Prostate gland (tissue), 2 donors: Measurements from ENCODE around the gene ARHGEF26. TPM values are rescaled to one million over a fixed set of nuclear protein-coding genes. Genes with fewer than 3 reads are reported as not detected.

Experiments used
- DNase-seq: peaks from one replicate; pipeline ENCODE4 v3.0.0-alpha.2; 2019; ENCODE audit warnings: low spot score
- H3K27ac ChIP-seq, 2 donors: fragments of 200-600 bp; sonication (generic); 2 replicates each; pipeline ENCODE4 v1.5.1; 2017 to 2019
- H3K27me3 ChIP-seq: fragments of 200-600 bp; sonication (generic); replicated peaks from 2 replicates; pipeline ENCODE4 v1.5.1; 2019; ENCODE audit not compliant: insufficient read depth
- H3K36me3 ChIP-seq, 2 donors: fragments of 200-600 bp; sonication (generic); 1 replicate in 1 of 2; 2 replicates in 1 of 2; pipeline versions ENCODE4 v1.5.1 to v1.8.1; 2017 to 2019
- H3K4me1 ChIP-seq: fragments of 200-600 bp; sonication (generic); replicated peaks from 2 replicates; pipeline ENCODE4 v1.5.1; 2019
- H3K4me3 ChIP-seq, 2 donors: fragments of 200-600 bp; sonication (generic); 2 replicates each; pipeline ENCODE4 v1.5.1; 2017 to 2019
- H3K9me3 ChIP-seq: fragments of 200-600 bp; sonication (generic); 2 replicates; pipeline ENCODE4 v1.5.1; 2017
- CTCF ChIP-seq, 4 experiments: fragments of 200-600 bp in 2 of 4; fragments of 450-650 bp in 2 of 4; sonication (generic) in 2 of 4; IDR thresholded peaks; 1 replicate in 3 of 4; 2 replicates in 1 of 4; pipeline ENCODE4 v1.5.1; 2016 to 2019; ENCODE audit warnings: antibody characterized with exemption in 4 of 4, mild to moderate bottlenecking in 2 of 4, moderate library complexity in 2 of 4
- POLR2A ChIP-seq: fragments of 450-650 bp; IDR thresholded peaks from one replicate; pipeline ENCODE4 v1.6.1; 2016; ENCODE audit warnings: antibody characterized with exemption, mild to moderate bottlenecking
- POLR2AphosphoS5 ChIP-seq: sonication (generic); formaldehyde crosslinking; IDR thresholded peaks from one replicate; pipeline ENCODE4 v1.6.1; 2017; ENCODE audit warnings: antibody characterized with exemption
- WGBS: methylation state at CpG from one replicate; pipeline ENCODE4 v1.1.5; 2018; 5-methylcytosine and 5-hydroxymethylcytosine counted together
- intact Hi-C: fragments of 100-400 bp; cut with DNase I; formaldehyde crosslinking; loops from one replicate; pipeline ENCODE4 v1.14.2; 2022
- total RNA-seq, 2 donors: library from RNA; depleted of rRNA; stranded (reverse); fragments of >200 nt; gene quantifications; one replicate each; pipeline ENCODE4 v1.1.0, GENCODE V29; 2016

ARHGEF26 gene
- total RNA-seq, 2 donors from 2014 or later, result 15.4 to 26.8 TPM

DNA sequence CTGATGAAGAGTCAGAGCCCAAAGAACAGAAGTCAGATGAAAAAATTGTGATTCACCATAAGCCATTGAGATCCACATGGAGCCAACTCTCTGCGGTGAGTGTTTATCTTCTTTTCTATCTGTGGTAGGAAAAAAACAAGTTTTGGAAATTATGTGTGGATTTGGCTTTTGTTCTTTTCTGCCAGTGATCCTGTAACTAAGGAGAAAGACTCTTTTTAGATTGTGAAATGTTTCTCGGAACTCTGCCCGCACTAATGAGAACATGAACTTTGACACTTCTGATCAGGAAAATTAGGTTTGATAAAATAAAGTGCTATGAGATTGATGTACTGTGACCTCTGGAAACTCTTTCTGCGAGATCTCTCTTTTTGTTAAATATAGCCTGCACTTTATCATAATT lies 8.4 kb downstream of the ARHGEF26 start:
- intact Hi-C loops, result loop anchor here (10.0 kb wide), 1 partner anchor 1865 kb away; the partner anchor contains the start of gene MBNL1
- no peak overlapping the region for H3K4me3 ChIP-seq
- WGBS, result 81% methylated on average over 4 of the region's 4 CpGs

GRCh38 chr3:154130540-154130939 lies 9.3 kb downstream of the ARHGEF26 start:
- WGBS, result 69% methylated on average over 3 of the region's 3 CpGs
- Histone ChIP-seq H3K9me3 (no peaks in the 10 kb centered on the region), H3K4me1 (no peaks in the 10 kb centered on the region), H3K27me3 (no peaks in the 10 kb centered on the region), H3K36me3 (no peaks in the 10 kb centered on the region), H3K4me3 (no peak overlapping the region), H3K27ac (no peak overlapping the region)
- no peak for TF ChIP-seq CTCF (IDR thresholded peaks at IDR 0.05)
- no peak for TF ChIP-seq POLR2AphosphoS5
- TF ChIP-seq POLR2A, result no peak
- intact Hi-C loops, result no loop called here
- no peak for DNase-seq

More for the DNA sequence above, 8.4 kb downstream of the ARHGEF26 start:
- no peaks in the 10 kb centered on the region for H3K27me3 ChIP-seq
- TF ChIP-seq POLR2A, result no peak
- TF ChIP-seq POLR2AphosphoS5, result no peak
- TF ChIP-seq CTCF (IDR thresholded peaks at IDR 0.05), result no peak
- no peak for DNase-seq
- H3K36me3 ChIP-seq, result no peaks in the 10 kb centered on the region
- no peaks in the 10 kb centered on the region for H3K9me3 ChIP-seq
- no peaks in the 10 kb centered on the region for H3K4me1 ChIP-seq
- H3K27ac ChIP-seq, result no peak overlapping the region

- H3K4me3 ChIP-seq, result no peak overlapping the region
- H3K9me3 ChIP-seq, result no peaks in the 10 kb centered on the region
- no peaks in the 10 kb centered on the region for H3K36me3 ChIP-seq
- no peaks in the 10 kb centered on the region for H3K27me3 ChIP-seq
- TF ChIP-seq POLR2AphosphoS5, result no peak
- no peak for TF ChIP-seq POLR2A
- no peak for TF ChIP-seq CTCF (IDR thresholded peaks at IDR 0.05)
- WGBS, result 30% methylated on average over 1 of the region's 1 CpG
- intact Hi-C loops, result no loop called here
- H3K4me1 ChIP-seq, result no peaks in the 10 kb centered on the region
- no peak overlapping the region for H3K27ac ChIP-seq
- DNase-seq, result no peak
Observed at GRCh38 chr3:154131830-154132229, 10.6 kb downstream of the ARHGEF26 start.

- intact Hi-C loops, result no loop called here
- Histone ChIP-seq H3K4me3 (no peak overlapping the region), H3K27me3 (no peaks in the 10 kb centered on the region), H3K9me3 (no peaks in the 10 kb centered on the region), H3K36me3 (no peaks in the 10 kb centered on the region), H3K4me1 (no peaks in the 10 kb centered on the region), H3K27ac (no peak overlapping the region)
- WGBS, result 71% methylated on average over 6 of the region's 6 CpGs
- TF ChIP-seq POLR2A, result no peak
- no peak for DNase-seq
Observed at GRCh38 chr3:154132777-154133375, 11.7 kb downstream of the ARHGEF26 start.

DNA sequence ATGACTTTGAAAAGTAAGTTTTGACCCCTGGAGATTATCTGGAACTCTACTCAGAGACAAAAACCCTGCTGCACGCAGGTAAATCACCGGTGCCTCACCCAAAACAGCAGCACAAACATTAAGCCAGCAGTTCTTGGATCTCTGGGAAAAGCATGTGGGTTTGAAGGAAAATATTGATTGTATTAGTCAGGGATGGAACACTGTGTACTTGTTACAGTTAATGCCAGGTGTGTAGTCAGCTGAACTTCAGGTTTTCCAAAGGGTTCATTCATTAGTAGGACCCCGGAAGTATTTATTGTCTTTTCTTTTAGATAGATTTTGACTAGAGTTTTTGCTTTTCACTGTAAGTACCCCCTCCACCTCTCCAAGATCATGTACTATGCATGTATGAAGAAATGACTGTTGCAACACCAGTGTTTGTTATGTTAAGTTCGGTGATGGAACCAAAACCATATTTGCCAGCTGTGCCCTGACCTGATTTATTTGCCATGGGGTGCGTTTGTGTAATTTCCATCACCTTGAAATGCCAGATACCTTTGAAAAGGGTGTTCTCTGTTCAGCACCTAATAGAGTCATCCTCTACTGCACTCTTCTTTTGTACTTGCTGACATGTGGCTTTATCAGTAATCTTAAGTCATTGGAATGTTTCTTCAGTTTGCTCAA lies 14.5 kb downstream of the ARHGEF26 start:
- WGBS, result 79% methylated on average over 5 of the region's 5 CpGs
- no peaks in the 10 kb centered on the region for H3K4me1 ChIP-seq
- peak; percentile 15 for DNase-seq
- intact Hi-C loops, result no loop called here
- H3K36me3 ChIP-seq, result no peaks in the 10 kb centered on the region
- H3K27me3 ChIP-seq, result no peaks in the 10 kb centered on the region
- TF ChIP-seq POLR2AphosphoS5 (peak; percentile 58), CTCF (IDR thresholded peaks at IDR 0.05) (no peak)
- H3K9me3 ChIP-seq, result no peaks in the 10 kb centered on the region
- H3K4me3 ChIP-seq, result no peak overlapping the region
- H3K27ac ChIP-seq, result no peak overlapping the region
